GM21723 (cell line): ENCODE measurements around the gene RBM34.
"Not testable (repeated sequence)": the region's sequence is repeated elsewhere in the genome, so short reads cannot be mapped to it uniquely, and the experiment has no call there.

Source experiments
- ATAC-seq: cut with Tn5 transposase; IDR thresholded peaks from one replicate; pipeline ENCODE4 v1.9.1; 2021; ENCODE audit warnings: mild to moderate bottlenecking, moderate library complexity; ENCODE audit not compliant: unreplicated experiment

The RBM34 gene

DNA sequence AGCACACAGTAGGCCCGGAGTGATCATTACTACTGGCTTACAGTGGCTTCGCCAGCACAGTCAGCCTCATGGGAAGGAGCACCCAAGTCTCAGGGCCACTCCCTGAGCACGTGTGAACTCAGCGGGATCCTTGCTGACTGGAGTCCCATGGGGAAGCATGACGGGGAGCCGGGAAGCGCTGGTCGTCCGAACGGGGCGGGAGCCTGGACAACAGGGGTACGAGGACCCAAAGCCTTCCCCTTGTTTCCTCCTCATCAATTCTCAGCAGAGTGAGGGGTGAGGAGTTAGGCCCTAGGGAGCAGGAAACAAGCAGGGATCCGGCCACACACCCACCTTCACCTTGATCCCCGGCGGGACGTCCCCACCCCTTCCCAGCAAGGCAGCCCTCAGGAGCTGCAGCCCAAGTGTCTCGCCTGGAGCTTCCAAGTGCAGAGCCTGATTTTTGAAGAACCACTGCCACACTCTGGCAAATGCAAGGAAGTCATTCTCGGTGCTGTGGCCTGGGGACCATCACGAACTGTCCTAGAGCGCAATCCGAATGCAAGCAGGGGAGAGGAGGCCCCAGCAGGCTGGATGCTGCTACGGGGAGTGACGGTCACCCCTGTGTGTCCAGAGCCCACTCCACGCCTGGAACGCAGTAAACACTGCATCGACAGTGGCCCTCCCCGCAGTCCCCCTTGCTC, 67.9 kb downstream of the RBM34 start:
- no peak for ATAC-seq

DNA sequence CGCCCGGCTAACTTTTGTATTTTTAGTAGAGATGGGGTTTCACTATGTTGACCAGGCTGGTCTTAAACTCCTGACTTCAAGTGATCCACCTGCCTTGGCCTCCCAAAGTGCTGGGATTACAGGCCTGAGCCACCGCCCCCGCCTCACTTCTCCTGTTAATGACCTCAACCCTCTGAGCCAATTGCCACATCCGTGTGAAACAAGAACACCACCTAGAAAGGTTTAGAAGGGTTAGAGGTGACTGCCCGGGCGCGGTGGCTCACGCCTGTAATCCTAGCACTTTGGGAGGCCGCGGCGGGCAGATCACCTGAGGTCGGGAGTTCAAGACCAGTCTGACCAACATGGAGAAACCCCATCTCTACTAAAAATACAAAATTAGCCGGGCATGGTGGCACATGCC, 68.6 kb downstream of the RBM34 start:
- ATAC-seq: not testable (repeated sequence)

DNA sequence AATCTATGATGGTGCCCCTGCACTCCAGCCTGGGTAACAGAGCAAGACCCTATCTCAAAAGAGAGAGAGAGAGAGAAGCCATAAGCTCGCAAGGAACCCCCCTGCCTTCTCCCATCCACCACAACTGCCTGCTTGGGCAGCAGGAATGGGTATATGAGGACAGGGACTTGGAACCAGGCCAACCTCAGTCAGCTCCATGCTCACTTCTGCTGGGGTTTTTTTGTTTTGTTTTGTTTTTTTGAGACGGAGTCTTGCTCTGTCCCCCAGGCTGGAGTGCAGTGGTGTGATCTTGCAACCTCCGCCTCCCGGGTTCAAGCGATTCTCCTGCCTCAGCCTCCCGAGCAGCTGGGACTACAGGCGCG, 69.0 kb downstream of the RBM34 start:
- not testable (repeated sequence) for ATAC-seq

DNA sequence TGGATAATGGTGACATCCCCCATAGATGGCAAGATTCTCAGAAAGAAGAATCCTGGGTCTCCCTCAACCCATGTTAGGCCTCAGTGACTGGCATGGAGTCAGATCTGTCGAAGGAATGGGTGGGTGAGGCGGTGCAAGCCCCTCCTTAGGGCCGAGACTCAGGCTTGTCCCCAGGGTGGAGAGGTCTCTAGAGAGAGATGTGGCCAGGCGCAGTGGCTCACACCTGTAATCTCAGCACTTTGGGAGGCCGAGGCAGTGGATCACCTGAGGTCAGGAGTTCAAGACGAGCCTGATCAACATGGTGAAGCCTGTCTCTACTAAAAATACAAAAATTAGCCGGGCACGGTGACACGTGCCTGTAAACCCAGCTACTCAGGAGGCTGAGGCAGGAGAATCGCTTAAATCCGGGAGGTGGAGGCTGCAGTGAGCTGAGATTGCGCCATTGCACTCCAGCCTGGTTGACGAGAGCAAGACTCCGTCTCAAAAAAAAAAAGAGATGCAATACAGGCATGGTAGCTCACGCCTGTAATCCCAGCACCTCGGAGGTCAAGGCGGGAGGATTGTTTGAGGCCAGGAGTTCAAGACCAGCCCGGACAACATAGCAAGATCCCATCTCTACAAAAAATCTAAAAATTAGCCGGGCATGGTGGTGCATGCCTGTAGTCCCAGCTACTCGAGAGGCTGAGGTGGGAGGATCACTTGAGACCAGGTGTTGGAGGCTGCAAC, 69.6 kb downstream of the RBM34 start:
- ATAC-seq: not testable (repeated sequence)

DNA sequence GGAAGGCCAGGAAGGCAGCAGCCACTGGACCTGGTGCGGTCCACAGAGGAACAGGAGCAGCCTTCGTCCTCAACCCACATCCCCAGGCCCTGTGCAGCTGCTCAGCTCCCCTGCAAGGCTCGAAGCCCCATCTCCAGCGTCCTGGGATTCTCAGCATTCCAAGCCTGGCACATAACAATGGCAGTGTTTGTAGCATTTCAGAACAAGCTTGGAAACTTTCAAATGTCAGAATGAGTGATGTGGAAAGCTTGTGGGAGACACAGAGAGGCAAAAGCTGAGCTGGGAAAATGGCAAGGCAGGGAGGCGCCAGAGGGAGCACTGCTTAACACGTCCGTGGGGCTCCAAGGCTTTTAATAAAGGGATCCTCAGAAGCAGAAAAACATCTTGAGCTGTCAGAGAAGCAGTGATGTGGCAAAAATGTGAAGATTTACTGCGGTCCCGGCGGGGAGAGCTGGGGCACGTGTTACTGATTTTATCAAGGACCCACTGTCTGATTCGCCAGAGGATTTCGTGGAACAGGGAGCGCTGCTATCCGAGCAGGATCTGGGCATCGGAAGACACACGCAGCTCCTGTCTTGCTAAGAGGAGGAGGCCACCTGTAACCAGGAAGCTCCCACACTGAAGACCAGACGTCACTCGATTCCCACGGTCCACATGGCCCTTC, 70.5 kb downstream of the RBM34 start:
- ATAC-seq: no peak

DNA sequence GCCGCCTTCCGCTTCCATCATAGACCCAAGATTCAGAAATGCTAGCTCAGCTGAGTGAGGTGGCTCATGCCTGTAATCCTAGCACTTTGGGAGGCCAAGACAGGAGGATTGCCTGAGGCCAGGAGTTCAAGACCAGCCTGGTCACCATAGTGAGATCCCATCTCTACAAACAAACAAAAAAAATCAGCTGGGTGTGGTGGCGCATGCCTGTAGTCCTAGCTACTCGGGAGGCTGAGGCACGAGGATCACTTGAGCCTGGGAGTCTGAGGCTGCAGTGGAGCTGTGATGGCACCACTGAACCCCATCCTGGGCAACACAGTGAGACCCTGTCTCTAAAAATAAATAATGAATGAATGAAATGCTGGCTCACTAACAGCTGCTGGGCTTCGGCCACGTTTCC, 72.1 kb downstream of the RBM34 start:
- no peak for ATAC-seq

DNA sequence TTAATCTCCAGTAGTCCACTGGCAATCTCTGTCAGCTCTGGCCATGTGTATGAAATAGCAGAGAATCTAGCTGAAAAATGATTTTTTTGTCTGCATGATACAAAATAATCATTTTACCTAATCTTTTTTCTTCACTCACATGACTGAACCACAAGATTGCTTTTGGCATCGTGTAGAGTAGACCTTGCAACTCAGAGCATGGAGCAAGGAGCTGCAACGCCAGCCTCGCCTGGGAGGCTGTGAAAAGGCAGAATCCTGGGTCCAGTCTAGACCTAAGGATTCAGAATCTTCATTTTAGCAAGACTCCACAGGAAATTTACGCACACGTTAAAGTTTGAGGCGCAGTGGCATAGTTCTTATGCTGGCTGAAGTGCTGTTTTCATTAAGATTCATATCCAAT, 72.6 kb downstream of the RBM34 start:
- no peak for ATAC-seq

DNA sequence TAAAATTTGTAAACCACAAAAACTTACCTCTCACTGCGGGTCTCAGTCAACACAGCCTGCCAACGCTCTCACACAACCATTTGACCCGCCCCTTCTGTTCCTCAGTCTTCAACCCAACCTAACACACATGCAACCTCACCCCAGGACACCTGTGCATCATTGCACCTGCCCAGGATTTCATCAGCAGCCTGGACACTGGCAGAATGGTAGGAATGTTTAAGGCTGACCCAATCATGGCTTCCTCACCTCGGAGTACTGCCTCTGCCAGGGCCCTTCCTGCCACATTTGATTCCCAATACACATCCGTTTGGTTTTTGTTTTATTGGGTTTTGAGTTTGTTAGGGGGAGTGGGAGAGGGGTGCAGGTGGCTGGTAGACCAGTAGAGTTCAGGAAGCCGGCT, 73.1 kb downstream of the RBM34 start:
- no peak for ATAC-seq

DNA sequence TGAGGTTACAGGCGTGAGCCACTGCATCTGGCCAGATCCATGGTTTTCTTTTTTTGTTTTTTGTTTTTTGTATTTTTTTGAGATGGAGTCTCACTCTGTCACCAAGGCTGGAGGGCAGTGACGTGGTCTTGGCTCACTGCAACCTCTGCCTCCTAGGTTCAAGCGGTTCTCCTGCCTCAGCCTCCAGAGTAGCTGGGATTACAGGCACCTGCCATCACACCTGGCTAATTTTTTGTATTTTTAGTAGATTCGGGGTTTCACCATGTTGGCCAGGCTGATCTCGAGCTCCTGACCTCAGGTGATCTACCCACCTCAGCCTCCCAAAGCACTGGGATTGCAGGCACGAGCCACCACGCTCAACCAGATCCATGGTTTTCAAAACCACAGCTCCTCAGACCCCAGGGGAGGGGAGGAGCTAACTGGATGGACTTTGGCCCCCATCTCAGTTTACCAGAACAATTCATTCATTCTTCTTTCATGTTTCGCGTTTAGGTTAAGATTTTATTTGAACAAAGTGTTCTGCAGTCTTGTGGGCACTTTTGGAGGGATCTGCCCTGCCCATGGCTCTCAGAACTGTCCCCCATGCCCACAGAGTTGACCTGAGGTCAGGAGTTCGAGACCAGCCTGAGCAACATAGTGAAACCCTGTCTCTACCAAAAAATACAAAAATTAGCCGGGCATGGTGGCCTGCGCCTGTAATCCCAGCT, 75.5 kb downstream of the RBM34 start:
- not testable (repeated sequence) for ATAC-seq
